HEK293 (cell line): ENCODE data around the gene NR3C2.

ENCODE experiments used
- CTCF ChIA-PET: fragments of 350-600 bp; formaldehyde crosslinking; extraction: SDS; loops from one replicate; lab custom pipeline; 2021; ENCODE audit warnings: antibody characterized with exemption; lab: Yijun Ruan, JAX
- POLR2A ChIA-PET: fragments of 300-600 bp; formaldehyde crosslinking; extraction: SDS; loops from one replicate; lab custom pipeline; 2020; ENCODE audit warnings: antibody characterized with exemption, inconsistent platforms; lab: Yijun Ruan, JAX
- H3K27ac ChIP-seq: fragments of 200-500 bp; sonication (Bioruptor generic); 2 replicates; pipeline ENCODE4 v1.5.1; 2014; ENCODE audit warnings: low read depth, low read length, control low read depth, inconsistent platforms; ENCODE audit errors: extremely low read depth
- H3K36me3 ChIP-seq, 2 experiments: fragments of 200-500 bp in 1 of 2; sonication (Bioruptor generic) in 1 of 2; 1 replicate in 1 of 2; 2 replicates in 1 of 2; pipeline ENCODE4 v1.5.1; 2014 to 2017; ENCODE audit warnings: inconsistent platforms in 2 of 2, low read length in 2 of 2; ENCODE audit not compliant: control insufficient read depth in 2 of 2, insufficient read depth in 1 of 2
- H3K4me1 ChIP-seq: fragments of 200-500 bp; sonication (Bioruptor generic); 2 replicates; pipeline ENCODE4 v1.5.1; 2014; ENCODE audit warnings: mild to moderate bottlenecking, low read length, inconsistent platforms; ENCODE audit not compliant: control insufficient read depth, insufficient read depth
- H3K4me3 ChIP-seq: 2 replicates; pipeline ENCODE4 v1.5.1; 2011; ENCODE audit warnings: low read depth, mild to moderate bottlenecking, control low read depth, low read length, moderate library complexity
- H3K9me3 ChIP-seq: fragments of 200-500 bp; sonication (Bioruptor generic); 2 replicates; pipeline ENCODE4 v1.5.1; 2014; ENCODE audit warnings: low read depth, low read length, inconsistent platforms; ENCODE audit not compliant: control insufficient read depth, insufficient read depth
- MEIS1 ChIP-seq: sonication (generic); formaldehyde crosslinking; IDR thresholded peaks from 2 replicates; pipeline ENCODE4 v1.8.1; 2022; ENCODE audit warnings: missing genetic modification reagents, mild to moderate bottlenecking, borderline replicate concordance
- YY2 ChIP-seq: fragments of 450-650 bp; formaldehyde crosslinking; IDR thresholded peaks from 2 replicates; pipeline ENCODE4 v1.5.1; 2016; ENCODE audit warnings: missing biosample characterization, missing genetic modification characterization
- ZEB2 ChIP-seq: fragments of 450-650 bp; formaldehyde crosslinking; IDR thresholded peaks from 2 replicates; pipeline ENCODE4 v1.5.1; 2016; ENCODE audit warnings: missing biosample characterization, missing genetic modification characterization
- ZFP41 ChIP-seq: fragments of 450-650 bp; formaldehyde crosslinking; IDR thresholded peaks from 2 replicates; pipeline ENCODE4 v1.5.1; 2016; ENCODE audit warnings: missing biosample characterization, missing genetic modification characterization, borderline replicate concordance
- ZNF133 ChIP-seq: fragments of 450-650 bp; formaldehyde crosslinking; IDR thresholded peaks from 2 replicates; pipeline ENCODE4 v1.5.1; 2016; ENCODE audit warnings: missing biosample characterization, missing genetic modification characterization
- ZNF146 ChIP-seq: fragments of 450-650 bp; formaldehyde crosslinking; IDR thresholded peaks from 2 replicates; pipeline ENCODE4 v1.5.1; 2016; ENCODE audit warnings: missing biosample characterization, missing genetic modification characterization
- ZNF202 ChIP-seq: fragments of 450-650 bp; formaldehyde crosslinking; IDR thresholded peaks from 2 replicates; pipeline ENCODE4 v1.5.1; 2016; ENCODE audit warnings: missing biosample characterization, missing genetic modification characterization, borderline replicate concordance
- ZNF280C ChIP-seq: fragments of 450-650 bp; formaldehyde crosslinking; IDR thresholded peaks from 2 replicates; pipeline ENCODE4 v1.5.1; 2016; ENCODE audit warnings: missing biosample characterization, missing genetic modification characterization
- ZNF302 ChIP-seq: fragments of 450-650 bp; formaldehyde crosslinking; IDR thresholded peaks from 2 replicates; pipeline ENCODE4 v1.5.1; 2016; ENCODE audit warnings: missing biosample characterization, missing genetic modification characterization, low read depth
- ZNF404 ChIP-seq: fragments of 450-650 bp; formaldehyde crosslinking; IDR thresholded peaks from 2 replicates; pipeline ENCODE4 v1.5.1; 2017; ENCODE audit warnings: missing biosample characterization, missing genetic modification characterization
- ZNF433 ChIP-seq: fragments of 450-650 bp; formaldehyde crosslinking; IDR thresholded peaks from 2 replicates; pipeline ENCODE4 v1.5.1; 2016; ENCODE audit warnings: missing biosample characterization, missing genetic modification characterization, low read depth
- ZNF513 ChIP-seq: fragments of 450-650 bp; IDR thresholded peaks from 2 replicates; pipeline ENCODE4 v1.5.1; 2018; ENCODE audit warnings: missing biosample characterization, missing genetic modification characterization
- ZNF548 ChIP-seq: fragments of 450-650 bp; formaldehyde crosslinking; IDR thresholded peaks from 2 replicates; pipeline ENCODE4 v1.5.1; 2016; ENCODE audit warnings: missing biosample characterization, missing genetic modification characterization
- ZNF555 ChIP-seq: fragments of 450-650 bp; formaldehyde crosslinking; conservative IDR thresholded peaks from 2 replicates; pipeline ENCODE4 v1.5.1; 2017; ENCODE audit warnings: missing biosample characterization, mild to moderate bottlenecking, missing genetic modification characterization, inconsistent platforms
- ZNF558 ChIP-seq: fragments of 450-650 bp; formaldehyde crosslinking; IDR thresholded peaks from 2 replicates; pipeline ENCODE4 v1.5.1; 2016; ENCODE audit warnings: missing biosample characterization, missing genetic modification characterization
- ZNF692 ChIP-seq: fragments of 450-650 bp; formaldehyde crosslinking; IDR thresholded peaks from 2 replicates; pipeline ENCODE4 v1.5.1; 2016; ENCODE audit warnings: missing biosample characterization, missing genetic modification characterization
- ZNF747 ChIP-seq: fragments of 450-650 bp; formaldehyde crosslinking; IDR thresholded peaks from 2 replicates; pipeline ENCODE4 v1.5.1; 2016; ENCODE audit warnings: missing biosample characterization, missing genetic modification characterization
- ZNF776 ChIP-seq: fragments of 450-650 bp; formaldehyde crosslinking; IDR thresholded peaks from 2 replicates; pipeline ENCODE4 v1.5.0; 2017; ENCODE audit warnings: missing biosample characterization, missing genetic modification characterization, borderline replicate concordance
- ZSCAN16 ChIP-seq: fragments of 450-650 bp; formaldehyde crosslinking; IDR thresholded peaks from 2 replicates; pipeline ENCODE4 v1.5.1; 2016; ENCODE audit warnings: missing biosample characterization, missing genetic modification characterization
- ZSCAN18 ChIP-seq: fragments of 450-650 bp; formaldehyde crosslinking; IDR thresholded peaks from 2 replicates; pipeline ENCODE4 v1.5.1; 2016; ENCODE audit warnings: missing biosample characterization, missing genetic modification characterization

Gene NR3C2

GRCh38 chr4:148224476-148224875 is 217.7 kb downstream of the NR3C2 start:
- Histone ChIP-seq H3K4me3 (no peak overlapping the region), H3K27ac (no peak overlapping the region), H3K4me1 (no peaks in the 10 kb centered on the region; the same call in 1 of the 2 replicates), H3K36me3 (no peaks in the 10 kb centered on the region), H3K9me3 (no peaks in the 10 kb centered on the region)
- ChIA-PET POLR2A (no interaction called here), CTCF (interaction anchor here (0.6 kb wide), 2 partner anchors 113 to 191 kb away, joined by 3 to 4 read pairs; no protein-coding TSS in a partner anchor)
- no peak for TF ChIP-seq ZSCAN18 (tag by site-specific recombination)

- POLR2A ChIA-PET, result no interaction called here
- no peaks in the 10 kb centered on the region; the same call in 1 of the 2 replicates for H3K4me1 ChIP-seq
- TF ChIP-seq MEIS1 (CRISPR knock-in tag) (no peak), ZNF692 (no peak), ZNF548 (tag by site-specific recombination) (no peak), ZSCAN16 (tag by site-specific recombination) (no peak), YY2 (tag by site-specific recombination) (no peak), ZNF558 (tag by site-specific recombination) (no peak), ZNF133 (no peak), ZFP41 (tag by site-specific recombination) (no peak), ZEB2 (tag by site-specific recombination) (no peak)
- no peaks in the 10 kb centered on the region for H3K36me3 ChIP-seq
- H3K4me3 ChIP-seq, result no peak overlapping the region
- CTCF ChIA-PET, result no interaction called here
- H3K27ac ChIP-seq, result no peak overlapping the region
- H3K9me3 ChIP-seq, result no peaks in the 10 kb centered on the region
Observed at GRCh38 chr4:148222991-148223660, 219.1 kb downstream of the NR3C2 start.

GRCh38 chr4:148216866-148217814 is 225.1 kb downstream of the NR3C2 start:
- ChIA-PET CTCF (interaction anchor here (0.6 kb wide), 1 partner anchor 668 kb away, joined by 3 read pairs; no protein-coding TSS in a partner anchor), POLR2A (no interaction called here)
- Histone ChIP-seq H3K9me3 (no peaks in the 10 kb centered on the region), H3K4me3 (no peak overlapping the region), H3K36me3 (no peaks in the 10 kb centered on the region), H3K4me1 (peaks cover 9% of the 10 kb centered on the region), H3K27ac (no peak overlapping the region)
- no peak for TF ChIP-seq ZNF433 (tag by site-specific recombination)
- TF ChIP-seq ZNF776 (tag by site-specific recombination), result no peak
- TF ChIP-seq ZNF202 (tag by site-specific recombination), result no peak
- no peak for TF ChIP-seq ZNF280C (tag by site-specific recombination)
- TF ChIP-seq ZNF404 (tag by site-specific recombination), result no peak
- TF ChIP-seq ZNF747, result no peak
- TF ChIP-seq ZNF513 (tag by site-specific recombination), result no peak
- TF ChIP-seq ZNF146 (tag by site-specific recombination), result no peak
- no peak for TF ChIP-seq ZNF302 (tag by site-specific recombination)
- no peak for TF ChIP-seq ZNF133
- TF ChIP-seq ZNF555, result no peak
